Left kidney (tissue), 8 donors: ENCODE data around the gene ABCC9. TPM values are rescaled to one million over a fixed set of nuclear protein-coding genes. Genes with fewer than 3 reads are reported as not detected.

Experiments
- DNase-seq: peaks from one replicate; pipeline ENCODE4 v3.0.0-alpha.2; 2013
- long read RNA-seq, 8 donors: transcript quantifications; one replicate each; lab custom pipeline, GENCODE V29; 2026
- polyA plus RNA-seq: library from polyadenylated mRNA; unstranded; fragments of 120-200 nt; gene quantifications from one replicate; pipeline ENCODE4 v1.2.1, GENCODE V29; 2013; ENCODE audit not compliant: insufficient read length

ABCC9 gene
- 30.3 TPM for polyA plus RNA-seq
- long read RNA-seq, donor 1: 0 reads
- long read RNA-seq, donor 2: 0 reads
- long read RNA-seq, donor 3: 0 reads
- long read RNA-seq, donor 4: 0 reads
- long read RNA-seq, donor 5, partial matches to known transcripts: 5 of 5 reads
- long read RNA-seq, donor 5, other reads (novel, unspliced or antisense): 0 of 5 reads
- long read RNA-seq, donor 6: 0 reads
- long read RNA-seq, donor 7: 0 reads
- long read RNA-seq, donor 8: 0 reads

- DNase-seq: peak; percentile 77
Measured at GRCh38 chr12:21940549-21941505, at the start of gene ABCC9. TSS of gene ABCC9 (minus strand) at chr12:21941426. CDS start at chr12:21936674, 4,752 bp downstream.

- no peak for DNase-seq
Measured at GRCh38 chr12:21989819-21990412, 48.7 kb upstream of the ABCC9 start.

- no peak for DNase-seq
Measured at GRCh38 chr12:21988619-21989018, 47.4 kb upstream of the ABCC9 start.

- DNase-seq: peak; percentile 54
Measured at GRCh38 chr12:21987755-21988154, 46.5 kb upstream of the ABCC9 start.

- no peak for DNase-seq
Measured at GRCh38 chr12:21985155-21985554, 43.9 kb upstream of the ABCC9 start.

GRCh38 chr12:21984375-21984774 lies 43.1 kb upstream of the ABCC9 start:
- no peak for DNase-seq

- DNase-seq: no peak
Measured at GRCh38 chr12:21983095-21983494, 41.9 kb upstream of the ABCC9 start.

- DNase-seq: no peak
Measured at GRCh38 chr12:21980544-21980943, 39.3 kb upstream of the ABCC9 start.

GRCh38 chr12:21975293-21975692 lies 34.1 kb upstream of the ABCC9 start:
- no peak for DNase-seq

GRCh38 chr12:21973221-21973620 lies 32.0 kb upstream of the ABCC9 start:
- no peak for DNase-seq

GRCh38 chr12:21972055-21972454 lies 30.8 kb upstream of the ABCC9 start:
- no peak for DNase-seq

GRCh38 chr12:21971344-21971743 lies 30.1 kb upstream of the ABCC9 start:
- no peak for DNase-seq

GRCh38 chr12:21962821-21963220 lies 21.6 kb upstream of the ABCC9 start:
- no peak for DNase-seq

GRCh38 chr12:21962236-21962635 lies 21.0 kb upstream of the ABCC9 start:
- DNase-seq: no peak

- no peak for DNase-seq
Measured at GRCh38 chr12:21950649-21951048, 9.4 kb upstream of the ABCC9 start.

- DNase-seq: no peak
Measured at GRCh38 chr12:21949036-21949435, 7.8 kb upstream of the ABCC9 start.

GRCh38 chr12:21946983-21947382 lies 5.8 kb upstream of the ABCC9 start:
- DNase-seq: no peak

- no peak for DNase-seq
Measured at GRCh38 chr12:21945002-21945401, 3.8 kb upstream of the ABCC9 start.

- DNase-seq: no peak
Measured at GRCh38 chr12:21942377-21942703, 1.1 kb upstream of the ABCC9 start.

GRCh38 chr12:21941506-21942376 lies 515 bp upstream of the ABCC9 start:
- peak; percentile 65 for DNase-seq

- DNase-seq: peak; percentile 33
Measured at GRCh38 chr12:21939435-21939834, 1.8 kb downstream of the ABCC9 start.

GRCh38 chr12:21938879-21939278 lies 2.3 kb downstream of the ABCC9 start:
- DNase-seq: no peak
